ENCODE measurements around the gene TMUB1.

TMUB1 gene

GRCh38 chr7:151060113-151060415, 23.2 kb downstream of the TMUB1 start:
- peak overlapping the region; percentile 62 for H3K27ac ChIP-seq (ENCODE audit: low read depth, low read length, poor library complexity, severe bottlenecking)
- no peaks in the 10 kb centered on the region for H3K27me3 ChIP-seq (ENCODE audit: insufficient read depth, low read length)
- H3K79me2 ChIP-seq (ENCODE audit: insufficient read depth, low read length) = no peaks in the 10 kb centered on the region; the same call in 1 of the 2 replicates
- TF ChIP-seq EZH2 (IDR thresholded peaks at IDR 0.05; ENCODE audit: borderline replicate concordance, low read length) (no peak), CTCF (IDR thresholded peaks at IDR 0.05; ENCODE audit: low read length) (no peak)
- H3K4me1 ChIP-seq (ENCODE audit: insufficient read depth, low read length, severe bottlenecking) = peaks cover 41% of the 10 kb centered on the region
- H3K4me2 ChIP-seq (ENCODE audit: low read length) = peak overlapping the region; percentile 85
- H3F3A ChIP-seq (ENCODE audit: insufficient read depth, low read length) = 0 out of 2 replicates have a peak, but pooled peaks cover 7% of the 10 kb centered on the region
- peak overlapping the region; percentile 90 for H3K4me3 ChIP-seq (ENCODE audit: low read depth, low read length, poor library complexity, severe bottlenecking)
- no peak overlapping the region for H2AFZ ChIP-seq (ENCODE audit: low read length)
- peak overlapping the region; percentile 79 for H3K9ac ChIP-seq (ENCODE audit: low read length)
- H3K36me3 ChIP-seq (ENCODE audit: insufficient read depth, low read length) = peaks cover 11% of the 10 kb centered on the region
- no peaks in the 10 kb centered on the region for H4K20me1 ChIP-seq (ENCODE audit: insufficient read depth, low read length)
- H3K9me3 ChIP-seq (ENCODE audit: low read length) = no peaks in the 10 kb centered on the region
- no peaks in the 10 kb centered on the region for H3K9me2 ChIP-seq (ENCODE audit: low read depth, low read length)

DNA sequence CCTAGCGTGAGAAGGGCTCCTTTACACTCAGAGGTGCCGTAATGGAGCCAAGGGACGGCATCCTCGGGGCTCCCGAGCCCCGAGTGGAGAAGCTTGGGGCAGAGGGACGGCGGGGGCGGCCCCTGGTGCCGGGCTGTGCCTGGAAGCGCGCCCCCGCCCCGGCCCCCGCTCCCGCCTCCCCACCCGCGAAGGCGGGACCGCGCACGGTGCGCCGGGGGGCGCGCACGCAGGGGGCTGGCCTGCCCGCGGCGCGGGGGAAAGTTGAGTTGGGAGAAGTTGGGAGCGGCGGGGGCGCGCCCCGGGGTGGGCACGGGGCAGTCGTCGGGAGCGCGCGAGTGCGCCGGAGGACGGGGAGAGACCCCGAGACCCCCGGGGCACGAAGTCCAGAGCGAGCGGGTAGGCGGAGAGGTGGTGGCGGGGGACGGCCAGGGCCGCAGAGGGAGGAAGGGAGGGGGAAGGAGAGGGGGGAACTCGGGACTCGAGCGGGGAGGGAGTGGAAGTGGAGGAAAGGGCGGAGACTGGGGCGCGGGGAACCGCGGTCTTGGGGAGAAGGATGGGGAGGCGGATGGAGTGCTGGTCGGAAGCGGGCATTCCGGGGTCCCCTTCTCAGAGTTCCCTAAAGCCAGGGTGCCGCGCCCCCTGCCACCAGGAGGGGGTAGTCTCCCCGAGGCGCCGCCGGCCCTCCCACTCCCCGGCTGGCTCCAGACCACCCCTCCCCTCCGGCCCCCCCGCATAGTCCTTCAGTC, 23.8 kb downstream of the TMUB1 start, which contains the start of gene SLC4A2:
SLC4A2 (plus strand) TSS at position 223 of the 746 bp plus-strand sequence. CDS start 2,399 bp downstream, outside the sequence.
- H3K4me1 ChIP-seq (ENCODE audit: insufficient read depth, low read length, severe bottlenecking) = peaks cover 41% of the 10 kb centered on the region
- 0 out of 2 replicates have a peak within 1 kb of the TSS, but pooled peaks have one; percentile 5 for H2AFZ ChIP-seq (ENCODE audit: low read length)
- peak within 1 kb of the TSS; percentile 90 for H3K4me3 ChIP-seq (ENCODE audit: low read depth, low read length, poor library complexity, severe bottlenecking)
- TF ChIP-seq EZH2 (IDR thresholded peaks at IDR 0.05; ENCODE audit: borderline replicate concordance, low read length) (no peak), CTCF (IDR thresholded peaks at IDR 0.05; ENCODE audit: low read length) (peak; percentile 68)
- H3K36me3 ChIP-seq (ENCODE audit: insufficient read depth, low read length) = peaks cover 6% of the 10 kb centered on the region
- H3K27me3 ChIP-seq (ENCODE audit: insufficient read depth, low read length) = no peaks in the 10 kb centered on the region
- peak within 1 kb of the TSS; percentile 79 for H3K9ac ChIP-seq (ENCODE audit: low read length)
- H3K4me2 ChIP-seq (ENCODE audit: low read length) = peak within 1 kb of the TSS; percentile 85
- H3K9me2 ChIP-seq (ENCODE audit: low read depth, low read length) = no peaks in the 10 kb centered on the region
- no peaks in the 10 kb centered on the region for H3K9me3 ChIP-seq (ENCODE audit: low read length)
- no peaks in the 10 kb centered on the region; the same call in 1 of the 2 replicates for H3K79me2 ChIP-seq (ENCODE audit: insufficient read depth, low read length)
- peak within 1 kb of the TSS; percentile 82 for H3K27ac ChIP-seq (ENCODE audit: low read depth, low read length, poor library complexity, severe bottlenecking)
- H4K20me1 ChIP-seq (ENCODE audit: insufficient read depth, low read length) = no peaks in the 10 kb centered on the region
- H3F3A ChIP-seq (ENCODE audit: insufficient read depth, low read length) = 0 out of 2 replicates have a peak, but pooled peaks cover 7% of the 10 kb centered on the region

- Histone ChIP-seq H4K20me1 (ENCODE audit: insufficient read depth, low read length) (no peaks in the 10 kb centered on the region), H3K4me2 (ENCODE audit: low read length) (peak overlapping the region; percentile 85), H3K27me3 (ENCODE audit: insufficient read depth, low read length) (no peaks in the 10 kb centered on the region), H3K36me3 (ENCODE audit: insufficient read depth, low read length) (peaks cover 3% of the 10 kb centered on the region; the same call in 1 of the 2 replicates), H3K4me3 (ENCODE audit: low read depth, low read length, poor library complexity, severe bottlenecking) (peak overlapping the region; percentile 90), H3K9ac (ENCODE audit: low read length) (peak overlapping the region; percentile 79), H3K27ac (ENCODE audit: low read depth, low read length, poor library complexity, severe bottlenecking) (peak overlapping the region; percentile 82), H3F3A (ENCODE audit: insufficient read depth, low read length) (0 out of 2 replicates have a peak, but pooled peaks cover 7% of the 10 kb centered on the region), H3K9me3 (ENCODE audit: low read length) (no peaks in the 10 kb centered on the region), H3K79me2 (ENCODE audit: insufficient read depth, low read length) (no peaks in the 10 kb centered on the region; the same call in 1 of the 2 replicates), H3K9me2 (ENCODE audit: low read depth, low read length) (no peaks in the 10 kb centered on the region), H3K4me1 (ENCODE audit: insufficient read depth, low read length, severe bottlenecking) (peaks cover 41% of the 10 kb centered on the region), H2AFZ (ENCODE audit: low read length) (0 out of 2 replicates have a peak overlapping the region, but pooled peaks have one; percentile 5)
- TF ChIP-seq CTCF (IDR thresholded peaks at IDR 0.05; ENCODE audit: low read length) = no peak
- TF ChIP-seq EZH2 (IDR thresholded peaks at IDR 0.05; ENCODE audit: borderline replicate concordance, low read length) = no peak
Measured at GRCh38 chr7:151058781-151059366, 24.4 kb downstream of the TMUB1 start.
